ENCODE data around the gene CNOT10.
"Not testable (repeated sequence)": the region's sequence is repeated elsewhere in the genome, so short reads cannot be mapped to it uniquely, and the experiment has no call there.

- TF ChIP-seq CTCF, POLR2A (IDR thresholded peaks at IDR 0.05): not testable (repeated sequence)
These were observed 58.5 kb downstream of the CNOT10 start for GRCh38 chr3:32743470-32743869.
